Peyer's patch (tissue), 4 donors: Measurements from ENCODE around the gene PPM1A. TPM values are rescaled to one million over a fixed set of nuclear protein-coding genes. Genes with fewer than 3 reads are reported as not detected.
"Not testable (repeated sequence)": the region's sequence is repeated elsewhere in the genome, so short reads cannot be mapped to it uniquely, and the experiment has no call there.

ENCODE experiments used
- DNase-seq, 3 donors: peaks; one replicate each; pipeline ENCODE4 v3.0.0-alpha.2; 2017 to 2019
- H3K27ac ChIP-seq, 4 donors: fragments of 200-600 bp; sonication (generic); one replicate each; pipeline ENCODE4 v1.5.1; 2016 to 2019
- H3K27me3 ChIP-seq, 2 donors: fragments of 200-600 bp; sonication (generic); one replicate each; pipeline ENCODE4 v1.5.1; 2019
- H3K36me3 ChIP-seq, 3 donors: fragments of 200-600 bp; sonication (generic); one replicate each; pipeline ENCODE4 v1.5.1; 2016 to 2019
- H3K4me1 ChIP-seq, 4 donors: fragments of 200-600 bp; sonication (generic); one replicate each; pipeline ENCODE4 v1.5.1; 2016 to 2019
- H3K4me3 ChIP-seq, 4 donors: fragments of 200-600 bp; sonication (generic); 1 replicate in 3 of 4; 2 replicates in 1 of 4; pipeline ENCODE4 v1.5.1; 2016 to 2019; ENCODE audit warnings: mild to moderate bottlenecking in 1 of 4
- H3K9me3 ChIP-seq, 4 donors: fragments of 200-600 bp; sonication (generic); one replicate each; pipeline ENCODE4 v1.5.1; 2016 to 2019; ENCODE audit warnings: mild to moderate bottlenecking in 1 of 4
- CTCF ChIP-seq, 6 experiments: fragments of 450-650 bp in 4 of 6; fragments of 200-600 bp in 2 of 6; sonication (generic) in 1 of 6; IDR thresholded peaks; one replicate each; pipeline ENCODE4 v1.5.1; 2017 to 2019; ENCODE audit warnings: antibody characterized with exemption in 6 of 6, mild to moderate bottlenecking in 3 of 6, moderate library complexity in 1 of 6
- POLR2A ChIP-seq, 2 donors: fragments of 450-650 bp; IDR thresholded peaks; one replicate each; pipeline ENCODE4 v1.5.1; 2017; ENCODE audit warnings: antibody characterized with exemption in 2 of 2, mild to moderate bottlenecking in 2 of 2, moderate library complexity in 2 of 2
- total RNA-seq, 4 donors: library from RNA; depleted of rRNA; stranded (reverse); fragments of >200 nt; gene quantifications; one replicate each; pipeline ENCODE4 v1.1.0, GENCODE V29; 2016

PPM1A gene
- total RNA-seq, 4 donors from 2014 or later, result 55.3 to 134 (median 84.4) TPM

DNA sequence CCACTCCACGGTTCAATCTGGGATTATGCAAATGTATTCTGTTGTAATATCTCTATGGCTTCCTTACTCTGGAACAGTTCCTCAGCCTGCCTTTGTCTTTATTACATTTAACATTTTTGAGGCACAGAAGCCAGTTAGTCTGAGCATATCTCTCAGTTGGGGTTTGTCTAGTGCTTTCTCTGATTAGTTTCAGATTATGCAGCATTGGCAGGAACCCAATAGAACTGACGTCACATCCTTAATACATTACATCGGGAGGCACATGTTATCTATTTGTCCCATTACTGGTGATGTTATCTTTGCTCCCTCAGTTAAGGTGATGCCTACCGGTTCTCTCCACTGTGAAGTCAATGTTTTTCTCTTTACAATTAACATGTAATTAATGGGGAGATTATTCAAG, 62.4 kb downstream of the PPM1A start:
- Histone ChIP-seq H3K27me3 (no peaks in the 10 kb centered on the region), H3K4me3 (no peak overlapping the region), H3K9me3 (no peaks in the 10 kb centered on the region), H3K27ac (no peak overlapping the region), H3K36me3 (no peaks in the 10 kb centered on the region), H3K4me1 (no peaks in the 10 kb centered on the region)
- DNase-seq, result no peak
- TF ChIP-seq POLR2A (IDR thresholded peaks at IDR 0.05) (no peak), CTCF (IDR thresholded peaks at IDR 0.05) (no peak)

GRCh38 chr14:60313093-60313492, 64.1 kb downstream of the PPM1A start:
- Histone ChIP-seq H3K27ac (no peak overlapping the region), H3K27me3 (no peaks in the 10 kb centered on the region), H3K4me1 (no peaks in the 10 kb centered on the region), H3K4me3 (no peak overlapping the region), H3K36me3 (no peaks in the 10 kb centered on the region), H3K9me3 (no peaks in the 10 kb centered on the region)
- DNase-seq, result no peak
- TF ChIP-seq CTCF (IDR thresholded peaks at IDR 0.05) (no peak), POLR2A (IDR thresholded peaks at IDR 0.05) (no peak)

DNA sequence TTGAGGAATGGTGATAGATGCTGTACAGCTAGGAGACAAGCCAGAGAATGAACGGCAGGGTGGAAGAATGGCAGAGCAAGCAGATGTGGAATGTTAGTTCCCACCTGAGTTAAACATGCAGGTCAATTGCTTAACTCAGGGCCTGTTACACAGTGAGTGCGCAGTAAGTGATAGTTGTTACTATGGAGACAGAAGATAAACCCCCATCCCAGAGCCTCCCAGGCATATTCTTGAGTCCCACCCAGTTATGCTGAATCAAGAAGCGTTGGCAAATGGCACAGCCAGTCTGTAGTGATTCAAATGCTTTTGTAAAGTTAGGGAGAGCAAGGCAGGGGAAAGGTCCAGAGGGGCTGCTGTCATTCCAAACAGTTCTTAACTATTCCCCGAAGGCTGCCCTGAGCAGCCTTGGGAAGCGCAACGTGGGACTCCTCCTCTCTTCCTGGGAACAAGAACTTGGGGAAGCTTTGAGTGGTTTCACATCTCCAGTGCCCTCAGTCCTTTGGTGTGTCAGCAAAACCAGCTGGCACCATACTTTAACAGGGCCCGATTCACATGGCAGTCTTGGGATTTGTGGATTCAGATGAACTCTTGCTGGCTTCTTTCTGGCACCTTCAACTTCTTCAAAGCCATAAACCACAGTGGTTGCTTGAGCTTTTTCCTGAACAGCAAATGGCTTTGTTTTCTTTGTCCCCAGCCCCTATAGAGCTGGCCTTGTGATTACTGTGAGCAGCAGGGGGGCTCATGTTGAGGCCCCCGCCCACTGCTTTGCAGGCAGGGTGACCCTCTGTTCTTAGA, 66.4 kb downstream of the PPM1A start:
- Histone ChIP-seq H3K27me3 (no peaks in the 10 kb centered on the region), H3K27ac (no peak overlapping the region), H3K4me1 (no peaks in the 10 kb centered on the region), H3K4me3 (no peak overlapping the region), H3K36me3 (no peaks in the 10 kb centered on the region), H3K9me3 (no peaks in the 10 kb centered on the region)
- TF ChIP-seq POLR2A (IDR thresholded peaks at IDR 0.05) (no peak), CTCF (IDR thresholded peaks at IDR 0.05) (no peak)
- no peak for DNase-seq

DNA sequence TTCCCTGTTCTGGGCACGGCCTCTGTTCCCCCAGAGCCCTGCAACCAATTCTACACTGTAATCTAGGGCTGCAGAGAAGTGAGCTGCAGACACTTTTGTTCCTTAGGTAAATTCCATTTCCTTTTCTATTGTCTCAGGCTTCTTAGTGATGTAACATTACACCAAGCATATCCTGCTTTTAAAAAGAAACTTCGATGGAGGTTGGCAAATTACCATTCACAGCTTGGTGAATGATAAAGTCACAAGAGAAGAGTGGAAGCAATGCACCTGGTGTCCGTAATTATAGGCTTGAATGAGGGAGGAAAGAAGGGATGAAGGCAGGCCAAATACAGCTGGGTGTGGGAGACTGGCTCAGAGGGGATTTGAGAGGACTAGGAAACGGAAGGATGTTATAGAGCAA, 68.6 kb downstream of the PPM1A start:
- no peak overlapping the region for H3K27ac ChIP-seq
- DNase-seq, result no peak
- H3K4me1 ChIP-seq, result no peaks in the 10 kb centered on the region
- no peaks in the 10 kb centered on the region for H3K36me3 ChIP-seq
- no peaks in the 10 kb centered on the region for H3K9me3 ChIP-seq
- no peaks in the 10 kb centered on the region for H3K27me3 ChIP-seq
- H3K4me3 ChIP-seq, result no peak overlapping the region
- no peak for TF ChIP-seq CTCF (IDR thresholded peaks at IDR 0.05)
- no peak for TF ChIP-seq POLR2A (IDR thresholded peaks at IDR 0.05)

- H3K27ac ChIP-seq, DNase-seq, H3K4me3 ChIP-seq, H3K27me3 ChIP-seq, H3K9me3 ChIP-seq, H3K36me3 ChIP-seq, H3K4me1 ChIP-seq: not testable (repeated sequence)
These were observed 71.8 kb downstream of the PPM1A start for GRCh38 chr14:60320860-60321259.

DNA sequence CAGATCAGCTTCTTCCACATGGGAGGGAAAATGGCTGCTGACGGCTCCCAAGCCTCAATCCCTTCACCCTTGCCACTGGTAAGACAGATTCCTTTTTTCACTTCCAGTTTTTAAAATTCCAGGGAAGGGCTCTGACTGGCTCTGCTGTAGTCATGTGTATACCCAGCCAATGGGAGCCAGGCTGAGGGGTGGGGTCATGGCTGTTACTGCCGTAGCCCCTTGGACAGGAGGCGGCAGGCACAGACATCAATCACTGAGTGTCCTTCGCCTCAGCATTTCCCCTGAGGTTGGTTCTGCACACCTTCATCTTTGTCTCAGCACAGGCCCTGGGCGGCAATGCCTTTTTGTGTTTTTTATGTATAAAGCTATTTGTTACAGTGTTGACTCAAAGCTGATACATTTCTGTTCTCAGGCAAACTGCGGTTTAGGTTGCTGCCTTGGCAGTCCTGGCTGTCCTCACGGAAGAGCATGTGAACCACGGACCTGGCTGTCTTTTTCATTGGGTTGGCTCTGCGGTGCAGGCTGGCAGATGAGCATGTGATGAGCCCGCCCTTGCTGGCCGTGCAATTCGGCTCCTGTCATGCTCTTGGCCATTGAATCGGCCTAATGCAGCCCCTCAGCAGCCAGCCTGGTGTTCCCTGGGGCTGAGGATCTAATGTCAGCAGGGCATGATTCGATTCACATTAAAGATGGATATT, 74.3 kb downstream of the PPM1A start:
- Histone ChIP-seq H3K4me1 (peaks cover 0 to 9% (median 0%) of the 10 kb centered on the region in 4 donors), H3K27ac (no peak overlapping the region), H3K36me3 (no peaks in the 10 kb centered on the region), H3K9me3 (no peaks in the 10 kb centered on the region), H3K27me3 (no peaks in the 10 kb centered on the region), H3K4me3 (no peak overlapping the region)
- DNase-seq, result no peak
- TF ChIP-seq POLR2A (IDR thresholded peaks at IDR 0.05) (no peak), CTCF (IDR thresholded peaks at IDR 0.05) (no peak)
